ENCODE results near the gene GNA12. TPM values are rescaled to one million over a fixed set of nuclear protein-coding genes. Genes with fewer than 3 reads are reported as not detected.

Gene GNA12
- total RNA-seq, 1 donor from 2014 or later: 19.3 TPM

DNA sequence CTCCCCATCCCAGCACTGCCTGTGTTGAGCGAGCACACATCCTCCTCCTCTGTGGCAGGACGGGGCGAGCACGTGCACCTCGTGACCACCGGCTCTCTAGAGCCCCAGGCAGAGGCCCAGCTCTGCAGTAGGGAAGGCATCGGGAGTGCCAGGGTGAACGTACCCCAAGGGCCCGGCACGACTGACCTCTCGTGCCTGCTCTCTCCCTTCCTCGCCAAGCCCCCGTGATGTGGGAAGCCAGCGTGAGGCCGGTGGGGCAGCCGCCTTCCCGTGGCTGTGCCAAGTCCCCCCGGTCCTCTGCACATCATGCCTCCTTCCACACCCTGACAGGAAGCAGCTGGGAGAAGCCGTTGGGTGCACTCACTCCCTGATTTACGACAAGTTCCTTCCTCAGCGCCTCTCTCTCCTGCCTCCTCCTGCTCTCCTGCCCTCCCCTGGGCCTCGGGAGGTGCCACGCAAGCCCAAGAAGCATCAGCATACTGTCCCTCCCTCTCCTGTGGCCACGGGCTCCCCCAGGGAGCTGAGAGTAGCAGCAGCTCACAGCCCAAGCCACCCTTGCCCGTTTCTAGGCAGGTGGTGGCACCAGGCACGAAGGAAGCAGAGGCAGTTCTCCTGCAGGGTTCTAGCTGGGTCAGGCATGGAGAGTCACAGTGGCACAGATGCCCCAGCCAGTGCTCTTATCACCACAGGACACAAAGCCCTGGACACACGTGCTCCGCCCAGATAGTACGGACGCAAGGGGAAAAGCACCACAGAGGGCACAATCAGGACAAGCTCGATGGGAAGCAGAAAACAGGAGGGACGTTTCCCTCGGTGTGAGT lies 109.1 kb downstream of the GNA12 start:
- no peak for DNase-seq (ENCODE audit: low read depth)
- no peak overlapping the region for H3K4me3 ChIP-seq (ENCODE audit: low read depth, low read length)
- TF ChIP-seq, protein P1, sequence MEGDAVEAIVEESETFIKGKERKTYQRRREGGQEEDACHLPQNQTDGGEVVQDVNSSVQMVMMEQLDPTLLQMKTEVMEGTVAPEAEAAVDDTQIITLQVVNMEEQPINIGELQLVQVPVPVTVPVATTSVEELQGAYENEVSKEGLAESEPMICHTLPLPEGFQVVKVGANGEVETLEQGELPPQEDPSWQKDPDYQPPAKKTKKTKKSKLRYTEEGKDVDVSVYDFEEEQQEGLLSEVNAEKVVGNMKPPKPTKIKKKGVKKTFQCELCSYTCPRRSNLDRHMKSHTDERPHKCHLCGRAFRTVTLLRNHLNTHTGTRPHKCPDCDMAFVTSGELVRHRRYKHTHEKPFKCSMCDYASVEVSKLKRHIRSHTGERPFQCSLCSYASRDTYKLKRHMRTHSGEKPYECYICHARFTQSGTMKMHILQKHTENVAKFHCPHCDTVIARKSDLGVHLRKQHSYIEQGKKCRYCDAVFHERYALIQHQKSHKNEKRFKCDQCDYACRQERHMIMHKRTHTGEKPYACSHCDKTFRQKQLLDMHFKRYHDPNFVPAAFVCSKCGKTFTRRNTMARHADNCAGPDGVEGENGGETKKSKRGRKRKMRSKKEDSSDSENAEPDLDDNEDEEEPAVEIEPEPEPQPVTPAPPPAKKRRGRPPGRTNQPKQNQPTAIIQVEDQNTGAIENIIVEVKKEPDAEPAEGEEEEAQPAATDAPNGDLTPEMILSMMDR (conservative IDR thresholded peaks at IDR 0.05; ENCODE audit: low read depth, low read length): no peak

- TF ChIP-seq, protein P1 (conservative IDR thresholded peaks at IDR 0.05; ENCODE audit: low read depth, low read length): no peak
- DNase-seq (ENCODE audit: low read depth): no peak
- H3K4me3 ChIP-seq (ENCODE audit: low read depth, low read length): no peak overlapping the region
Measured at GRCh38 chr7:2734084-2734686, 109.9 kb downstream of the GNA12 start.

DNA sequence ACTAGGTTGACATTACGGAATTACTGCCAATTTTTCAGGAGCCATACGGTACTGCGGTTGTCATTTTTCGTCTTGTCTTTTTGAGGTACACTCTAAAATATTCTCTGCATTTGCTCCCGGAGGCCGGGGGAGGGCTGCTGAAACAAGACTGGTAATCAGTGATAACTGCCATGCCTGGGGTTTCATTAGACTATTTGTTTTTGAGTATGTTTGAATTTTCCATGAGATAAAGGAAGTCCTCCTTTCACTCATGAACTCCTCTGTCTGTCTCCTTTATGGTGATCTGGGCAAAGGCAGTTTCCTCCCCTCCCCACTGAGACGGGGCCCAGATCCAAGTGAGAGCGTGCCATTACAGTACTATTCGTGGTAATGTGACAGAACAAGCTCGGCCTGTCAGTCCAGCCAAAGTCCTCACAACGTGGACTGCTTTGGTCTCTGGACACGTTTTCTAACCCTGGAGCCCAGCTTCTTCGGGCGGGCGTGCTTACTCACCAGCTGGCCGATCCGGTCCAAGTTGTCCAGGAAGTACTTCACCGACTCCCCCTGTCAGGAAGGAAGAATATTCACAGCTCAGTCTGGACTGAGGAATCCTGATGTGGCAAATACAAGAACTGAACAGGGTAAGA lies 111.0 kb downstream of the GNA12 start:
- no peak for DNase-seq (ENCODE audit: low read depth)
- TF ChIP-seq, protein P1 (conservative IDR thresholded peaks at IDR 0.05; ENCODE audit: low read depth, low read length): no peak

GRCh38 chr7:2732388-2732787 lies 111.7 kb downstream of the GNA12 start:
- TF ChIP-seq, protein P1 (conservative IDR thresholded peaks at IDR 0.05; ENCODE audit: low read depth, low read length): no peak

More for the DNA sequence above, 111.0 kb downstream of the GNA12 start:
- no peak overlapping the region for H3K4me3 ChIP-seq (ENCODE audit: low read depth, low read length)

DNA sequence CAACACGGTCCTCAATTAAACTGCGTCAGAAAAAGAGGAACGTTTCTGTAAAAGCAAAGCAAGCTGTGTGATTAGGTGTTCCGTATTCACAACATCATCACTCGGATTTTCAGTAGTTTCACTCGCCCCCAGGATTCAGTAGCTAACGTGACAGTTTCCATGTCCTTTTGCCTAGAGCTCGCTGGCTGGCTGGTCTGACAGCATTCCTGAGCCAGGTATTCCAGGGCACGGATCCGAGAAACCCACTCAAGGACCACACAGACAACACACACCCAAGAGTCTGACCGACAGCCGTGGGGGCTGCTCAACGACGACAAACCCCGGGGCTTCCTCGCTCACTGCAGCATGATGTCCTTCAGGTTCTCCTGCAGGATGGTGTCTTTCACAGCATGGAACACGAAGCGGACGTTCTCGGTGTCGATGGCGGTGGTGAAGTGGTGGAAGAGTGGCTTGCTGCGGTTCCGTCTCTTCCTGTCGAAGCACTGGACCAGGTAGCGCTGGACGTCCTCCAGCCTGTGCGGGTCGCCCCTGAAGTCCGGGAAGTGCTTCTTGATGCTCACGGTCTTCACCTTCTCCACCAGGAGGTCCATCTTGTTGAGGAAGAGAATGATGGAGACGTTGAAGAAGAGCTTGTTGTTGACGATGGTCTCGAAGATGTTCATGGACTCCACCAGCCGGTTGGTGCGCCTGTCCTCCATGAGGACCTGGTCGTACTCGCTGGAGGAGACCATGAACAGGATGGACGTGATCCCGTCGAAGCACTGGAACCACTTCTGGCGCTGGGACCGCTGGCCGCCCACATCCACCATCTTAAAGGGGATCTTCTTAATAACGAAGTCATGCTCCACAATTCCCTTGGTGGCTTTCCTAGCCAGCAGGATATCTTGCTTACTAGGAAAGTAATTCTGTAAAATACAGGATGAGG lies 113.0 kb downstream of the GNA12 start:
- DNase-seq (ENCODE audit: low read depth): no peak
- TF ChIP-seq, protein P1 (conservative IDR thresholded peaks at IDR 0.05; ENCODE audit: low read depth, low read length): no peak
- no peak overlapping the region for H3K4me3 ChIP-seq (ENCODE audit: low read depth, low read length)

More at GRCh38 chr7:2732388-2732787, 111.7 kb downstream of the GNA12 start:
- no peak overlapping the region for H3K4me3 ChIP-seq (ENCODE audit: low read depth, low read length)
- DNase-seq (ENCODE audit: low read depth): no peak

All from epithelial cell of proximal tubule (primary cell).